ENCODE data around the gene AKAP13. TPM values are rescaled to one million over a fixed set of nuclear protein-coding genes. Genes with fewer than 3 reads are reported as not detected.

AKAP13 gene
- total RNA-seq, 4 donors from 2014 or later = 128 to 460 (median 243) TPM

DNA sequence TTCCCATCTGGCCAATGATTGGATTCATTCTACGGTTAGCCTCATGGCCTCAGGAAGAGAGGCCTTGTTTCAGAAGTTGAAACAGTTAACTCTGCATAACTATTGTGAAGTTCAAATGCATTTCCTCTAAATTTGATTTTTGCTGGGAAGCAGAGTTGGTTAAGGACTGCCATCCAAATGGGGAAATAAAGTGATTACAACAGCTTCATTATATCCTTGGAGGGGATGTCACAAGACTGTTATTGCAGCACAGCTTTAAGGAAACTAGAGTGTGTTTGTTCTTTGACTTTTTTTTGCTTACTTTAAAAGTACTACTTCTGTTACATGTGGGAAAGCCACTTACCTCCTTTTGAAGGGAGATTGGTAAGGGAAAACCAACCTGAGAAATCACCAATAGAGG, 164.8 kb downstream of the AKAP13 start:
- Histone ChIP-seq H3K36me3 (no peaks in the 10 kb centered on the region), H3K4me1 (no peaks in the 10 kb centered on the region), H3K27me3 (no peaks in the 10 kb centered on the region), H3K4me3 (no peak overlapping the region), H3K27ac (peak overlapping the region in 1 of 2 donors; percentile 24), H3K9me3 (no peaks in the 10 kb centered on the region)
- intact Hi-C loops (cut with DNase I; ENCODE audit: low total_unique reads) = no loop called here
- no peak for DNase-seq
- TF ChIP-seq POLR2A (IDR thresholded peaks at IDR 0.05) = no peak
- TF ChIP-seq CTCF (IDR thresholded peaks at IDR 0.05) = no peak

- Histone ChIP-seq H3K36me3 (no peaks in the 10 kb centered on the region), H3K27me3 (no peaks in the 10 kb centered on the region), H3K4me1 (no peaks in the 10 kb centered on the region), H3K27ac (no peak overlapping the region), H3K9me3 (no peaks in the 10 kb centered on the region), H3K4me3 (no peak overlapping the region)
- no peak for TF ChIP-seq CTCF (IDR thresholded peaks at IDR 0.05)
- no peak for TF ChIP-seq POLR2A (IDR thresholded peaks at IDR 0.05)
- intact Hi-C loops (cut with DNase I; ENCODE audit: low total_unique reads) = no loop called here
- no peak for DNase-seq
Measured at GRCh38 chr15:85545752-85546151, 165.3 kb downstream of the AKAP13 start.

DNA sequence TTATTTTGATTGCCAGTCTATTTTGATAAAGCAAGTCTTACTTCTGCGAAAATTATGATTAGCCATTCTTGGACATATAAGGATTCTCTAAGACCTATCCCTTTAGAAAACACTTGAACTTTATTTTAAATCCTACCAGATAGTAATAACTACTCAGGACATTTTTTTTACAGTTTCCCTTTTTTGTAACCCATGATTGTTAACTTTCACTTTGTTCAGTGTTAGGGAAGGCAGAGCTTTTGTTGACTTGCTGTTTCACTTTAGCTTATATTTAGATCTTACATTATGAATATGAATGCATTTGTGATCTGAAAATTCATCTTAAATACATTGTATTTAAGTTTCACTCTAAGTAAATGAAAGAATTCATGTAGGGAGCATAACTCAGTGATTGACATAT, 167.0 kb downstream of the AKAP13 start:
- Histone ChIP-seq H3K36me3 (no peaks in the 10 kb centered on the region), H3K4me3 (no peak overlapping the region), H3K9me3 (no peaks in the 10 kb centered on the region), H3K27me3 (no peaks in the 10 kb centered on the region), H3K27ac (no peak overlapping the region), H3K4me1 (no peaks in the 10 kb centered on the region)
- no peak for TF ChIP-seq CTCF (IDR thresholded peaks at IDR 0.05)
- TF ChIP-seq POLR2A (IDR thresholded peaks at IDR 0.05) = no peak
- intact Hi-C loops (cut with DNase I; ENCODE audit: low total_unique reads) = no loop called here
- DNase-seq = no peak

DNA sequence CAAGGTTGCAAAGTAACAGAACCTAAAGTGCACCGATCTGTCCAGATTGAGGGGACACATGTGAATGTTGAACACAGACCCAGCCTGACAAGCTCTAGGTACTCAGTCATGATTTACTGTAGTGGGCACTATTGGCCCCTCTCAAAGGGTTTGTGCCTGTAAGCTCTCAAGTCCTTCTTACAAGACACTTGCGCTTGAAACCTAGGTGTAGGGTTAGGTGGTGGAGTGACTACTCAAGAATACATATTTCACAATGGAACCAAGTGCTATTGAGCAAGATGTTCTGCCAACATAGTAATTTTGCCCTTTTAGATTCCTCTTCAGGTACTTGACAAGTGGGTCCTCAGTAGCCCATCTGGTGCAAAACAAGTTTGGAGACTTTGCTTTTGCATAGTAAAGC, 169.9 kb downstream of the AKAP13 start:
- TF ChIP-seq CTCF (IDR thresholded peaks at IDR 0.05) = no peak
- no peak for TF ChIP-seq POLR2A (IDR thresholded peaks at IDR 0.05)
- intact Hi-C loops (cut with DNase I; ENCODE audit: low total_unique reads) = no loop called here

GRCh38 chr15:85551221-85551832, 170.9 kb downstream of the AKAP13 start:
- H3K4me3 ChIP-seq = no peak overlapping the region
- intact Hi-C loops (cut with DNase I; ENCODE audit: low total_unique reads) = no loop called here
- no peak overlapping the region for H3K27ac ChIP-seq
- no peaks in the 10 kb centered on the region for H3K36me3 ChIP-seq
- no peaks in the 10 kb centered on the region for H3K4me1 ChIP-seq
- no peaks in the 10 kb centered on the region for H3K27me3 ChIP-seq
- no peak for DNase-seq
- no peaks in the 10 kb centered on the region for H3K9me3 ChIP-seq
- TF ChIP-seq CTCF (IDR thresholded peaks at IDR 0.05) (no peak), POLR2A (IDR thresholded peaks at IDR 0.05) (no peak)

More for the DNA sequence above, 169.9 kb downstream of the AKAP13 start:
- Histone ChIP-seq H3K27me3 (no peaks in the 10 kb centered on the region), H3K9me3 (no peaks in the 10 kb centered on the region), H3K4me3 (no peak overlapping the region), H3K4me1 (no peaks in the 10 kb centered on the region), H3K27ac (no peak overlapping the region), H3K36me3 (no peaks in the 10 kb centered on the region)
- no peak for DNase-seq

All from uterus (tissue), 4 donors.